Neutrophil (primary cell): ENCODE results near the gene CFAP77.

Experiments used
- H3K27ac ChIP-seq: fragments of 200-600 bp; sonication (generic); 2 replicates; pipeline ENCODE4 v1.5.1; 2016; ENCODE audit warnings: mild to moderate bottlenecking, moderate library complexity
- H3K27me3 ChIP-seq: fragments of 200-600 bp; sonication (generic); 2 replicates; pipeline ENCODE4 v1.6.0; 2016; ENCODE audit warnings: mild to moderate bottlenecking
- H3K36me3 ChIP-seq: fragments of 200-600 bp; sonication (generic); 2 replicates; pipeline ENCODE4 v1.5.1; 2017
- H3K4me1 ChIP-seq, 2 experiments: fragments of 200-600 bp in 1 of 2; sonication (generic) in 1 of 2; 1 replicate in 1 of 2; 2 replicates in 1 of 2; pipeline versions ENCODE4 v1.5.1 to v1.6.1; 2013 to 2016; ENCODE audit warnings: low read depth in 1 of 2, low read length in 1 of 2, mild to moderate bottlenecking in 1 of 2, moderate library complexity in 1 of 2; ENCODE audit not compliant: control insufficient read depth in 1 of 2, insufficient read depth in 1 of 2
- H3K4me3 ChIP-seq, 2 experiments: fragments of 200-600 bp in 1 of 2; sonication (generic) in 1 of 2; 1 replicate in 1 of 2; 2 replicates in 1 of 2; pipeline ENCODE4 v1.5.1; 2013 to 2016; ENCODE audit warnings: low read depth in 1 of 2, low read length in 1 of 2, mild to moderate bottlenecking in 1 of 2, moderate library complexity in 1 of 2
- H3K9me3 ChIP-seq: fragments of 200-600 bp; sonication (generic); 2 replicates; pipeline ENCODE4 v1.5.1; 2016
- TF ChIP-seq, protein P1 (sequence below): fragments of 200-600 bp; sonication (generic); IDR thresholded peaks from 2 replicates; pipeline ENCODE4 v1.5.1; 2016; ENCODE audit warnings: antibody characterized with exemption

The CFAP77 gene

DNA sequence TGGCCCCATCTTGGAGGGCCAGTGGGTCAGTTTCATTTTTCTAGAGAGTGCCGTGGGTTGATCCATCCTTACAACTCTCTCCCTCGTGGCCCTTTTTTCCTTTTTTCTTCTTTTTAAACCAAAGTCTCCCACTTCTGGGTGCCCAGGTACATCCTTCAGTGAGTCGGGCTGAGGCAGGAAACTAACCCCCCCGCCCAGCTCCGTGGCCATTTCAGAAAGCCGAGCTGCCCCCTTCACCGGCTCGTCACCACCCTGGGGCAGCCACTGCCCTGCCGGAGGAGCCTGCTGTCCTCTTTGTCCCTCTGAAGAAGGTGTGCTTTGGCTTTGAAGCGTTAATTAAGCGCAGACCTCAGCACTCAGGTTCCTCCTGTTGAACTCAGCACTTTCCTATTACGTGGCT, 5.2 kb downstream of the CFAP77 start:
- H3K4me1 ChIP-seq: peaks cover 14 to 20% of the 10 kb centered on the region in 2 experiments
- no peak overlapping the region for H3K4me3 ChIP-seq
- TF ChIP-seq, protein P1, sequence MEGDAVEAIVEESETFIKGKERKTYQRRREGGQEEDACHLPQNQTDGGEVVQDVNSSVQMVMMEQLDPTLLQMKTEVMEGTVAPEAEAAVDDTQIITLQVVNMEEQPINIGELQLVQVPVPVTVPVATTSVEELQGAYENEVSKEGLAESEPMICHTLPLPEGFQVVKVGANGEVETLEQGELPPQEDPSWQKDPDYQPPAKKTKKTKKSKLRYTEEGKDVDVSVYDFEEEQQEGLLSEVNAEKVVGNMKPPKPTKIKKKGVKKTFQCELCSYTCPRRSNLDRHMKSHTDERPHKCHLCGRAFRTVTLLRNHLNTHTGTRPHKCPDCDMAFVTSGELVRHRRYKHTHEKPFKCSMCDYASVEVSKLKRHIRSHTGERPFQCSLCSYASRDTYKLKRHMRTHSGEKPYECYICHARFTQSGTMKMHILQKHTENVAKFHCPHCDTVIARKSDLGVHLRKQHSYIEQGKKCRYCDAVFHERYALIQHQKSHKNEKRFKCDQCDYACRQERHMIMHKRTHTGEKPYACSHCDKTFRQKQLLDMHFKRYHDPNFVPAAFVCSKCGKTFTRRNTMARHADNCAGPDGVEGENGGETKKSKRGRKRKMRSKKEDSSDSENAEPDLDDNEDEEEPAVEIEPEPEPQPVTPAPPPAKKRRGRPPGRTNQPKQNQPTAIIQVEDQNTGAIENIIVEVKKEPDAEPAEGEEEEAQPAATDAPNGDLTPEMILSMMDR: no peak
- no peaks in the 10 kb centered on the region for H3K36me3 ChIP-seq
- no peaks in the 10 kb centered on the region for H3K9me3 ChIP-seq
- peaks cover 96% of the 10 kb centered on the region for H3K27me3 ChIP-seq
- H3K27ac ChIP-seq: no peak overlapping the region

- Histone ChIP-seq H3K4me1 (peaks cover 4 to 9% of the 10 kb centered on the region in 2 experiments), H3K27me3 (peaks cover 75% of the 10 kb centered on the region), H3K27ac (no peak overlapping the region), H3K4me3 (no peak overlapping the region), H3K9me3 (no peaks in the 10 kb centered on the region), H3K36me3 (no peaks in the 10 kb centered on the region)
- TF ChIP-seq, protein P1: no peak
Observed at GRCh38 chr9:132418726-132419363, 8.8 kb downstream of the CFAP77 start.

DNA sequence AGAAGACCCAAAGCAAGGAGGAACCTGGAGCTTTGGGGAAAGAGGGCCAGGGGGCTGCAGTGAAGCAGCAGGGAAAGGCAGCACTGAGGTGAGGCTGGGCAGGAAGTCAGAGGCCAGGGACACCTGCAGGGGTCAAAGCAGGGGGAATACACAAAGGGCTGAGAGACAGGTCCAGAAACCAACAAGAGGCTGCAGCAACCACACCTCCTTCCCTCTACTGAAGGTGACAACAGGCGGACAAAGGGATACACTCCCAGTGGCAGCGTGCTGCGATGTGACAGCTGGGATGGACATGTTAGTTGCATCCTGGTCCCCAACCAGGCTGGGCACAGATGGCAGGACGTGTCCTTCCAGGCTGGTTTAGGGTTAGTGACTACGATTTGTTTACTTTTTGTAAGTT, 12.6 kb downstream of the CFAP77 start:
- H3K27me3 ChIP-seq: peaks cover 75% of the 10 kb centered on the region

DNA sequence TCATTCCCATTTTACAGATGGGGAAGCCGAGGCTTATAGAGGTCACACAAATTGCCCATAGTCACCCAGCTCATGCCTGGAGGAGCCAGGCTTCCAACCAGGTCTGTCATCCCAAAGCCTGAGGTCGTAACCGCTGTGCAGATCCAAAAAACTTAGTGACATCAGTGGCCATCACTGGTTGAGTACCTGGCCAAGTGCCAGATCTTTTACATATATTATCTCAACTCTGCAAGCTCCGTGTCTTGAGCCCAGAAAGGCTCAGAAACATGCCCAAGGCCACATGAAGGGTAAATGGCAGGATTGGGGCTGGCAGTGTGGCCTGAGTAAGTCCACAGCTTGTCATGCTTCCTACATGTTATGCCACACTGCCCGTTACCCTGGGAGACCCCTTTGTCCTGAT, 13.5 kb downstream of the CFAP77 start:
- Histone ChIP-seq H3K9me3 (no peaks in the 10 kb centered on the region), H3K4me3 (no peak overlapping the region), H3K27me3 (peaks cover 75% of the 10 kb centered on the region), H3K27ac (no peak overlapping the region), H3K4me1 (no peaks in the 10 kb centered on the region), H3K36me3 (no peaks in the 10 kb centered on the region)
- TF ChIP-seq, protein P1: no peak

More for the DNA sequence above, 12.6 kb downstream of the CFAP77 start:
- TF ChIP-seq, protein P1: no peak
- no peak overlapping the region for H3K27ac ChIP-seq
- H3K4me1 ChIP-seq: no peaks in the 10 kb centered on the region
- no peaks in the 10 kb centered on the region for H3K36me3 ChIP-seq
- H3K4me3 ChIP-seq: no peak overlapping the region
- H3K9me3 ChIP-seq: no peaks in the 10 kb centered on the region

DNA sequence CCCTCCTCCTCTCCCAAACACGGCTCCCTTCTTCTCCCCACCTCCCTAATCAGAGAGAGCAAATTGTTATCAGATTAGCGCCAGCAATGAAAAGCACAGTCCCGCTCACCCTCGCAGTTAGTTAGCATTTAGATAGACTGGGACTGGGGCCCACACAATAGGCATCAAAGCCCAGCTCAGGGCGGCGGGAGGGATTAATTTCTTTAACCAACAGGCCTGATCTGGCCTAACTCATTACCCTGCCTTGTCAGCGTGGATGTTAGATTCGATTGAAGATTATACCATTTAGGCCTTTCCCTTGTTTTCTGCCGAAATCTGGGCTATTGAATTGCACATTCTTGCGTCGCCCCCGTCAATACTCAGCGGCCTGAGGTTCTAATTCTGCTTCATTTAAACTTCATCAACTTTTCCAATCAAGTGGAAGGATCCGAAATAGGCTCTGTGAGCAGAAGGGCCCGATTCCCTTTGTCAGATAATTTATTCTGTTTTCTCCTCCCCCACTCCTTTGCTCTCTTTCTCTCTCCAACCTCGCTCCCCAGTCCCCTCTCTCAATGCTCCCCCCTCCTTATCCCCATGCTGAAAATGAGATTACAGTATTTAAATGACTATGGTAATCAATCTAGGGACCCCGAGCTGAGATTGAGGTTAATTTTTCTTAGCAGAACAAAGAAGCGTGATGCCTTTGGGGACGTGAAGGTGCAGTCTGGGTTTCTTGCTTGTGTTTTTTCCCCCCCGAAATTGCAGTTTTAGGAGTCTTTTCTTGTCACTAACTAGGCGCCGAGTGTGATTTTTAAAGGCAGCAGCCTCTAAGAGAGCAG, 15.1 kb downstream of the CFAP77 start:
- TF ChIP-seq, protein P1: no peak
- no peaks in the 10 kb centered on the region for H3K9me3 ChIP-seq
- no peaks in the 10 kb centered on the region for H3K4me1 ChIP-seq
- H3K36me3 ChIP-seq: no peaks in the 10 kb centered on the region
- H3K27ac ChIP-seq: no peak overlapping the region
- H3K4me3 ChIP-seq: no peak overlapping the region
- H3K27me3 ChIP-seq: peaks cover 71% of the 10 kb centered on the region
